Keratinocyte (primary cell): Measurements from ENCODE around the gene BCAS2. TPM values are rescaled to one million over a fixed set of nuclear protein-coding genes. Genes with fewer than 3 reads are reported as not detected.

ENCODE experiments used
- DNase-seq: peaks from one replicate; pipeline ENCODE4 v3.0.0-alpha.2; 2011; ENCODE audit warnings: low read depth, missing footprints, low spot score
- FAIRE-seq: peaks from 2 replicates; lab custom pipeline; 2011; peaks lifted over from hg19 to GRCh38; lab: Jason Lieb, UNC
- H2AFZ ChIP-seq: 2 replicates; pipeline ENCODE4 v1.6.0; 2012; ENCODE audit warnings: low read length, control low read depth, inconsistent platforms; ENCODE audit not compliant: control insufficient read depth
- H3K27ac ChIP-seq: 2 replicates; pipeline ENCODE4 v1.5.1; 2011; ENCODE audit warnings: low read length; ENCODE audit not compliant: control insufficient read depth, insufficient read depth
- H3K27me3 ChIP-seq: 3 replicates; pipeline ENCODE4 v1.6.0; 2011; ENCODE audit warnings: low read length; ENCODE audit not compliant: control insufficient read depth, insufficient read depth; ENCODE audit errors: extremely low read depth
- H3K36me3 ChIP-seq, 2 experiments: 2 replicates in 1 of 2; 3 replicates in 1 of 2; pipeline ENCODE4 v1.5.1; 2011; ENCODE audit warnings: low read length in 2 of 2, mild to moderate bottlenecking in 1 of 2; ENCODE audit not compliant: control insufficient read depth in 2 of 2, insufficient read depth in 2 of 2; ENCODE audit errors: extremely low read depth in 1 of 2
- H3K4me1 ChIP-seq: 3 replicates; pipeline ENCODE4 v1.5.1; 2011; ENCODE audit warnings: low read length; ENCODE audit not compliant: control insufficient read depth, insufficient read depth; ENCODE audit errors: extremely low read depth
- H3K4me2 ChIP-seq: 3 replicates; pipeline ENCODE4 v1.6.0; 2011; ENCODE audit warnings: low read depth, low read length; ENCODE audit not compliant: control insufficient read depth, insufficient read depth; ENCODE audit errors: extremely low read depth
- H3K4me3 ChIP-seq, 3 experiments: fragments of 200-600 bp in 1 of 3; sonication (generic) in 1 of 3; 2 replicates in 2 of 3; 3 replicates in 1 of 3; pipeline ENCODE4 v1.5.1; 2011 to 2016; ENCODE audit warnings: low read length in 3 of 3, mild to moderate bottlenecking in 3 of 3, control low read depth in 2 of 3, inconsistent platforms in 1 of 3, low read depth in 1 of 3, mixed read lengths in 1 of 3, mixed run types in 1 of 3, moderate library complexity in 1 of 3; ENCODE audit not compliant: control insufficient read depth in 2 of 3, insufficient read depth in 2 of 3; ENCODE audit errors: extremely low read depth in 1 of 3
- H3K79me2 ChIP-seq: 2 replicates; pipeline ENCODE4 v1.6.0; 2012; ENCODE audit warnings: low read length; ENCODE audit not compliant: control insufficient read depth, insufficient read depth
- H3K9ac ChIP-seq: 3 replicates; pipeline ENCODE4 v1.6.0; 2011; ENCODE audit warnings: low read length; ENCODE audit not compliant: control insufficient read depth, insufficient read depth; ENCODE audit errors: extremely low read depth
- H3K9me1 ChIP-seq: 3 replicates; pipeline ENCODE4 v1.6.0; 2011; ENCODE audit warnings: low read length; ENCODE audit not compliant: control insufficient read depth, insufficient read depth; ENCODE audit errors: extremely low read depth
- H3K9me3 ChIP-seq: 2 replicates; pipeline ENCODE4 v1.5.1; 2012; ENCODE audit warnings: low read depth, low read length; ENCODE audit not compliant: control insufficient read depth
- H4K20me1 ChIP-seq: 3 replicates; pipeline ENCODE4 v1.6.0; 2011; ENCODE audit warnings: low read length; ENCODE audit not compliant: control insufficient read depth, insufficient read depth; ENCODE audit errors: extremely low read depth
- CTCF ChIP-seq, 3 experiments: IDR thresholded peaks in 1 of 3; conservative IDR thresholded peaks in 1 of 3; optimal IDR thresholded peaks in 1 of 3; 2 replicates in 2 of 3; 3 replicates in 1 of 3; pipeline versions ENCODE3 to v1.5.1; 2011; ENCODE audit warnings: low read length in 3 of 3, mild to moderate bottlenecking in 3 of 3, moderate library complexity in 2 of 3, control low read depth in 1 of 3, inconsistent platforms in 1 of 3; ENCODE audit not compliant: insufficient read depth in 2 of 3; ENCODE audit errors: extremely low read depth in 1 of 3
- EZH2 ChIP-seq: IDR thresholded peaks from one replicate; pipeline ENCODE4 v1.6.1; 2012; ENCODE audit warnings: inconsistent platforms, mild to moderate bottlenecking, low read length, moderate library complexity
- dilution Hi-C: fragments of 300-500 bp; cut with MboI; formaldehyde crosslinking; loops from one replicate; pipeline ENCODE4 v1.7.0; 2020; ENCODE audit warnings: low sequenced_read_pairs; ENCODE audit not compliant: extremely low pct_ligation_motif_present
- polyA plus RNA-seq, 5 experiments: library from polyadenylated mRNA; depleted of rRNA in 3 of 5; stranded (reverse) in 3 of 5; stranded (forward) in 1 of 5; unstranded in 1 of 5; fragments of >200 nt; gene quantifications; 1 replicate in 1 of 5; 2 replicates in 3 of 5; 3 replicates in 1 of 5; pipeline versions ENCODE4 v1.2.1 to v1.2.3, GENCODE V29; 2011 to 2012; ENCODE audit warnings: missing spikeins in 2 of 5, low read depth in 1 of 5, low replicate concordance in 1 of 5

Gene BCAS2
- polyA plus RNA-seq, 1 donor (not counting 4 experiments of a cell fraction or from before 2014, with no cell fraction given): 60.8 TPM

GRCh38 chr1:114545796-114546195, 35.6 kb downstream of the BCAS2 start:
- no peaks in the 10 kb centered on the region for H3K9me3 ChIP-seq
- H3K27ac ChIP-seq: no peak overlapping the region
- H2AFZ ChIP-seq: no peak overlapping the region
- no peaks in the 10 kb centered on the region for H3K79me2 ChIP-seq
- TF ChIP-seq CTCF (optimal IDR thresholded peaks at IDR 0.05 in 1 of 3, IDR thresholded peaks at IDR 0.05 in 1 of 3, conservative IDR thresholded peaks at IDR 0.05 in 1 of 3; ENCODE audit: extremely low read depth in 1 of 3, insufficient read depth in 2 of 3, low read length in 3 of 3) (no peak), EZH2 (no peak)
- H3K9me1 ChIP-seq: no peaks in the 10 kb centered on the region
- no peak overlapping the region for H3K4me3 ChIP-seq
- H3K9ac ChIP-seq: no peak overlapping the region
- DNase-seq (no peak), FAIRE-seq (no peak)
- H3K4me1 ChIP-seq: no peaks in the 10 kb centered on the region
- no peaks in the 10 kb centered on the region for H3K27me3 ChIP-seq
- dilution Hi-C loops: no loop called here
- no peak overlapping the region for H3K4me2 ChIP-seq
- H3K36me3 ChIP-seq: no peaks in the 10 kb centered on the region
- H4K20me1 ChIP-seq: no peaks in the 10 kb centered on the region

- FAIRE-seq: no peak
- dilution Hi-C loops: no loop called here
These were observed 36.1 kb downstream of the BCAS2 start for GRCh38 chr1:114545315-114545714.

More at GRCh38 chr1:114545315-114545714, 36.1 kb downstream of the BCAS2 start:
- H3K27me3 ChIP-seq: no peaks in the 10 kb centered on the region
- H3K9me1 ChIP-seq: no peaks in the 10 kb centered on the region
- DNase-seq: no peak
- TF ChIP-seq CTCF (optimal IDR thresholded peaks at IDR 0.05 in 1 of 3, IDR thresholded peaks at IDR 0.05 in 1 of 3, conservative IDR thresholded peaks at IDR 0.05 in 1 of 3; ENCODE audit: extremely low read depth in 1 of 3, insufficient read depth in 2 of 3, low read length in 3 of 3) (no peak), EZH2 (no peak)
- H3K9ac ChIP-seq: no peak overlapping the region
- H3K79me2 ChIP-seq: no peaks in the 10 kb centered on the region
- no peaks in the 10 kb centered on the region for H3K4me1 ChIP-seq
- H3K4me2 ChIP-seq: no peak overlapping the region
- no peak overlapping the region for H2AFZ ChIP-seq
- no peaks in the 10 kb centered on the region for H3K36me3 ChIP-seq
- no peaks in the 10 kb centered on the region for H3K9me3 ChIP-seq
- no peaks in the 10 kb centered on the region for H4K20me1 ChIP-seq
- H3K4me3 ChIP-seq: no peak overlapping the region
- no peak overlapping the region for H3K27ac ChIP-seq
